Esophagus muscularis mucosa (tissue), 4 donors: ENCODE measurements around the gene CACNA2D3.

Source experiments
- EP300 ChIP-seq: sonication (generic); formaldehyde crosslinking; IDR thresholded peaks from one replicate; pipeline ENCODE4 v1.6.1; 2017; ENCODE audit warnings: antibody characterized with exemption
- POLR2A ChIP-seq: fragments of 450-650 bp; IDR thresholded peaks from one replicate; pipeline ENCODE4 v1.6.1; 2017; ENCODE audit warnings: antibody characterized with exemption, moderate library complexity, mild to moderate bottlenecking, low read depth
- POLR2AphosphoS5 ChIP-seq, 2 donors: sonication (generic); formaldehyde crosslinking; IDR thresholded peaks; one replicate each; pipeline ENCODE4 v1.6.1; 2017; ENCODE audit warnings: antibody characterized with exemption in 2 of 2
- TF ChIP-seq, protein P1 (sequence below), 3 experiments: fragments of 200-600 bp in 2 of 3; fragments of 450-650 bp in 1 of 3; sonication (generic) in 2 of 3; IDR thresholded peaks; one replicate each; pipeline ENCODE4 v1.5.1; 2017 to 2019; ENCODE audit warnings: antibody characterized with exemption in 3 of 3, mild to moderate bottlenecking in 2 of 3, moderate library complexity in 1 of 3

DNA sequence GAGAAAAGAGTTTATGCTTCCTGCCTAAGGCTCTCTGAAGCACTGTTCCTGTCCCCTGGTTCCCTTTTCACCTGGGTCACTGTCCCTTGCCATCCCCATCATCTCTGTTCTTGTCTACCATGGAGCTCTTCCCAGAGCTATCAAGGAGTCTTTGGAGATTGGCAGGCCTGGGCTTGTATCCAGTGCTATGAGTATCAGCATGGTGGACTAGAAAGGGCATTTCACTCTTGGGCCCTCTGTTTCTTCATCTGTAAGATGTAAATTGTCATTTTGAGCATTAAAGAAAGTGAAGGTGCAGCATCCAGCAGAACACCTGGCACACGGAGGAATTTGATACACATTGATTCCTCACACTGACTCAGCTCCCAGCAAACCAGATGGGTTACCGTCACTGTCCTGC lies 388.2 kb downstream of the CACNA2D3 start:
- TF ChIP-seq, protein P1, sequence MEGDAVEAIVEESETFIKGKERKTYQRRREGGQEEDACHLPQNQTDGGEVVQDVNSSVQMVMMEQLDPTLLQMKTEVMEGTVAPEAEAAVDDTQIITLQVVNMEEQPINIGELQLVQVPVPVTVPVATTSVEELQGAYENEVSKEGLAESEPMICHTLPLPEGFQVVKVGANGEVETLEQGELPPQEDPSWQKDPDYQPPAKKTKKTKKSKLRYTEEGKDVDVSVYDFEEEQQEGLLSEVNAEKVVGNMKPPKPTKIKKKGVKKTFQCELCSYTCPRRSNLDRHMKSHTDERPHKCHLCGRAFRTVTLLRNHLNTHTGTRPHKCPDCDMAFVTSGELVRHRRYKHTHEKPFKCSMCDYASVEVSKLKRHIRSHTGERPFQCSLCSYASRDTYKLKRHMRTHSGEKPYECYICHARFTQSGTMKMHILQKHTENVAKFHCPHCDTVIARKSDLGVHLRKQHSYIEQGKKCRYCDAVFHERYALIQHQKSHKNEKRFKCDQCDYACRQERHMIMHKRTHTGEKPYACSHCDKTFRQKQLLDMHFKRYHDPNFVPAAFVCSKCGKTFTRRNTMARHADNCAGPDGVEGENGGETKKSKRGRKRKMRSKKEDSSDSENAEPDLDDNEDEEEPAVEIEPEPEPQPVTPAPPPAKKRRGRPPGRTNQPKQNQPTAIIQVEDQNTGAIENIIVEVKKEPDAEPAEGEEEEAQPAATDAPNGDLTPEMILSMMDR (IDR thresholded peaks at IDR 0.05): no peak
- TF ChIP-seq POLR2AphosphoS5 (IDR thresholded peaks at IDR 0.05) (no peak), POLR2A (no peak), EP300 (no peak)
